GM12878 (cell line): ENCODE results near the gene GAMT. TPM values are rescaled to one million over a fixed set of nuclear protein-coding genes. Genes with fewer than 3 reads are reported as not detected.

Source experiments
- ATAC-seq: fragments of 200-7000 bp; cut with Tn5 transposase; 3 replicates; pipeline ENCODE4 v1.9.1; 2020; ENCODE audit warnings: mild to moderate bottlenecking, moderate library complexity
- BruUV-seq: library from RNA; stranded (reverse); fragments of 400-500 nt; replicated peaks from 2 replicates; lab custom pipeline; 2021; lab: Mats Ljungman, UMichigan
- CTCF ChIA-PET: fragments of 300-600 bp; sonication (Branson Sonifier 250); formaldehyde crosslinking; extraction: SDS; loops from one replicate; lab custom pipeline; 2021; ENCODE audit warnings: inconsistent platforms; lab: Yijun Ruan, JAX
- POLR2A ChIA-PET: fragments of 350-600 bp; formaldehyde crosslinking; extraction: SDS; loops from one replicate; lab custom pipeline; 2021; ENCODE audit warnings: inconsistent platforms; lab: Charles Lee
- RAD21 ChIA-PET: fragments of 300-600 bp; sonication (Branson Sonifier 250); formaldehyde crosslinking; loops from one replicate; lab custom pipeline; 2023; ENCODE audit warnings: antibody characterized with exemption; ENCODE audit not compliant: unreplicated experiment; lab: Charles Lee
- SMC1A ChIA-PET: fragments of 300-600 bp; sonication (Branson Sonifier 250); formaldehyde crosslinking; loops from one replicate; lab custom pipeline; 2023; ENCODE audit not compliant: unreplicated experiment, uncharacterized antibody; lab: Charles Lee
- DNase-seq: peaks from one replicate; pipeline ENCODE4 v3.0.0-alpha.2; 2011; ENCODE audit warnings: low read depth, low spot score
- FAIRE-seq: peaks from 3 replicates; lab custom pipeline; 2011; peaks lifted over from hg19 to GRCh38; lab: Jason Lieb, UNC
- H2AFZ ChIP-seq: 2 replicates; pipeline ENCODE4 v1.6.0; 2011; ENCODE audit warnings: low read depth, low read length, control low read depth; ENCODE audit not compliant: control insufficient read depth
- H3K27ac ChIP-seq: 2 replicates; pipeline ENCODE4 v1.5.1; 2011; ENCODE audit warnings: control low read depth; ENCODE audit not compliant: control insufficient read depth, insufficient read depth
- H3K27me3 ChIP-seq, 2 experiments: replicated peaks in 1 of 2; 2 replicates each; pipeline versions ENCODE4 v1.6.0 to v1.6.1; 2011; ENCODE audit warnings: low read length in 1 of 2; ENCODE audit not compliant: control insufficient read depth in 2 of 2, insufficient read depth in 2 of 2
- H3K36me3 ChIP-seq, 2 experiments: 2 replicates each; pipeline ENCODE4 v1.5.1; 2011; ENCODE audit warnings: low read length in 1 of 2; ENCODE audit not compliant: control insufficient read depth in 2 of 2, insufficient read depth in 2 of 2
- H3K4me1 ChIP-seq: 2 replicates; pipeline ENCODE4 v1.6.1; 2011; ENCODE audit warnings: mild to moderate bottlenecking, low read length, moderate library complexity, mixed read lengths; ENCODE audit not compliant: control insufficient read depth, insufficient read depth
- H3K4me2 ChIP-seq: 2 replicates; pipeline ENCODE4 v1.6.0; 2011; ENCODE audit warnings: control low read depth; ENCODE audit not compliant: control insufficient read depth, insufficient read depth
- H3K4me3 ChIP-seq: fragments of 200-600 bp; sonication (generic); 2 replicates; pipeline ENCODE4 v1.5.1; 2016
- H3K79me2 ChIP-seq: 2 replicates; pipeline ENCODE4 v1.6.0; 2011; ENCODE audit warnings: low read length; ENCODE audit not compliant: control insufficient read depth, insufficient read depth
- H3K9ac ChIP-seq: 2 replicates; pipeline ENCODE4 v1.8.0; 2011; ENCODE audit warnings: low read length, control low read depth, mixed read lengths; ENCODE audit not compliant: control insufficient read depth, insufficient read depth
- H3K9me3 ChIP-seq: replicated peaks from 3 replicates; pipeline ENCODE4 v1.5.1; 2011; ENCODE audit warnings: mild to moderate bottlenecking, low read length; ENCODE audit not compliant: control insufficient read depth, insufficient read depth
- H4K20me1 ChIP-seq: 2 replicates; pipeline ENCODE4 v1.6.0; 2011; ENCODE audit not compliant: control insufficient read depth, insufficient read depth
- ZNF592 ChIP-seq: fragments of 450-650 bp; IDR thresholded peaks from 2 replicates; pipeline ENCODE4 v1.6.1; 2017; ENCODE audit warnings: mild to moderate bottlenecking, moderate library complexity
- WGBS: methylation state at CpG from one replicate; pipeline ENCODE4 v1.1.6; 2016; ENCODE audit warnings: low lambda C conversion rate; ENCODE audit not compliant: insufficient replicate concordance, insufficient coverage; ENCODE audit errors: missing lambda C conversion rate; 5-methylcytosine and 5-hydroxymethylcytosine counted together
- in situ Hi-C: fragments of 300-500 bp; cut with MboI; formaldehyde crosslinking; loops from 9 replicates; pipeline ENCODE4 v1.14.3; 2018; ENCODE audit warnings: mixed read lengths
- intact Hi-C: fragments of 100-400 bp; cut with micrococcal nuclease; formaldehyde crosslinking; loops from one replicate; pipeline ENCODE4 v1.14.2; 2022; ENCODE audit not compliant: unreplicated experiment
- polyA plus RNA-seq, 11 experiments: library from polyadenylated mRNA; depleted of rRNA in 4 of 11; unstranded in 6 of 11; stranded (reverse) in 5 of 11; fragments of >200 nt; fragmentation: Nextera tagmentation in 4 of 11; fragmentation: Illumina TruSeq in 1 of 11; extraction: Ambion mirVana in 4 of 11; extraction: Trizol in 1 of 11; gene quantifications; 1 replicate in 1 of 11; 2 replicates in 10 of 11; pipeline versions ENCODE4 v1.2.1 to v1.2.3, GENCODE V29; 2011 to 2016; ENCODE audit warnings: inconsistent platforms in 2 of 11, missing spikeins in 2 of 11, low read depth in 1 of 11
- total RNA-seq, 4 experiments: library from RNA; depleted of rRNA in 3 of 4; stranded (reverse); fragments of >200 nt in 3 of 4; fragmentation: Illumina TruSeq in 1 of 4; extraction: Trizol in 1 of 4; gene quantifications; 2 replicates each; pipeline versions ENCODE4 v1.2.1 to v1.2.3, GENCODE V29; 2013 to 2021

GAMT gene
- total and polyA plus RNA-seq, 10 of the 15 experiments (the other 5 are each of a cell fraction or from before 2014, with no cell fraction given): 1.6 to 131 (median 38.8) TPM

GRCh38 chr19:1447504-1447903 is 46.2 kb upstream of the GAMT start:
- SMC1A ChIA-PET: no interaction called here
- CTCF ChIA-PET: no interaction called here
- no peak overlapping the region for H3K27ac ChIP-seq
- intact Hi-C loops (no loop called here), in situ Hi-C loops (no loop called here)
- no peaks in the 10 kb centered on the region for H3K79me2 ChIP-seq
- no peak overlapping the region for H3K4me3 ChIP-seq
- no peak for ATAC-seq
- H4K20me1 ChIP-seq: no peaks in the 10 kb centered on the region
- no peak overlapping the region for H3K9ac ChIP-seq
- POLR2A ChIA-PET: no interaction called here
- no peak for DNase-seq
- H3K4me2 ChIP-seq: no peak overlapping the region
- H3K4me1 ChIP-seq: peaks cover 7% of the 10 kb centered on the region; the same call in 1 of the 2 replicates
- RAD21 ChIA-PET: no interaction called here
- no peak for FAIRE-seq
- WGBS: 20% methylated on average over 4 of the region's 4 CpGs
- BruUV-seq: no TSS peak
- no peaks in the 10 kb centered on the region for H3K9me3 ChIP-seq
- TF ChIP-seq ZNF592: no peak
- no peak overlapping the region for H2AFZ ChIP-seq
- H3K27me3 ChIP-seq: peaks cover 10 to 14% of the 10 kb centered on the region in 2 experiments
- 0 out of 4 replicates have a peak, but pooled peaks cover 0 to under 1% of the 10 kb centered on the region in 2 experiments for H3K36me3 ChIP-seq
